Left colon (tissue), 2 donors: ENCODE data around the gene MAT2A. TPM values are rescaled to one million over a fixed set of nuclear protein-coding genes. Genes with fewer than 3 reads are reported as not detected.

Experiments
- ATAC-seq: fragments of 200-7000 bp; cut with Tn5 transposase; one replicate; pipeline ENCODE4 v1.9.1; 2020; ENCODE audit warnings: mild to moderate bottlenecking, moderate library complexity
- DNase-seq, 2 donors: peaks; one replicate each; pipeline ENCODE4 v3.0.0-alpha.2; 2020
- intact Hi-C, 2 donors: fragments of 100-400 bp; cut with DNase I in 1 of 2; cut with micrococcal nuclease in 1 of 2; formaldehyde crosslinking; loops; one replicate each; pipeline versions ENCODE4 v1.11.2 to v1.14.0; 2022; cut with DNase I, micrococcal nuclease
- total RNA-seq, 2 donors: library from RNA; stranded (reverse); fragmentation: NEBNext Ultra II Directional; extraction: Animal tissue kit (Norgen Biotek cat#: 25700); gene quantifications; one replicate each; pipeline ENCODE4 v1.2.1, GENCODE V29; 2021
- donor health status: DM: no; HTN: no; CAD: no.
- donor health status: DM: yes; HTN: yes; CAD: no.

The MAT2A gene
- total RNA-seq, 2 donors from 2014 or later: 147 to 173 TPM

GRCh38 chr2:85523062-85523902 lies 15.7 kb upstream of the MAT2A start:
- ATAC-seq (peak; percentile 92), DNase-seq (peak in 1 of 2 donors; percentile 66)
- intact Hi-C loops: no loop called here

GRCh38 chr2:85523903-85524335 lies 15.0 kb upstream of the MAT2A start:
- intact Hi-C loops: no loop called here
- no peak for DNase-seq
- ATAC-seq: no peak

- DNase-seq (no peak), ATAC-seq (peak; percentile 19)
- intact Hi-C loops: no loop called here
Observed at GRCh38 chr2:85524336-85524908, 14.5 kb upstream of the MAT2A start.

- intact Hi-C loops: no loop called here
- DNase-seq (no peak), ATAC-seq (no peak)
Observed at GRCh38 chr2:85525029-85525428, 13.9 kb upstream of the MAT2A start.

- ATAC-seq: no peak
- intact Hi-C loops: no loop called here
- no peak for DNase-seq
Observed at GRCh38 chr2:85525567-85525966, 13.4 kb upstream of the MAT2A start.

- no peak for ATAC-seq
- intact Hi-C loops: no loop called here
- no peak for DNase-seq
Observed at GRCh38 chr2:85527787-85528186, 11.2 kb upstream of the MAT2A start.

- DNase-seq: no peak
- no peak for ATAC-seq
- intact Hi-C loops: no loop called here
Observed at GRCh38 chr2:85528355-85528754, 10.6 kb upstream of the MAT2A start.

- DNase-seq: no peak
- intact Hi-C loops: no loop called here
- ATAC-seq: no peak
Observed at GRCh38 chr2:85529809-85530208, 9.2 kb upstream of the MAT2A start.

- no peak for ATAC-seq
- intact Hi-C loops: no loop called here
- no peak for DNase-seq
Observed at GRCh38 chr2:85531589-85531988, 7.4 kb upstream of the MAT2A start.

- ATAC-seq: peak; percentile 20
- intact Hi-C loops: no loop called here
- no peak for DNase-seq
Observed at GRCh38 chr2:85534099-85534498, 4.9 kb upstream of the MAT2A start.

GRCh38 chr2:85534881-85535280 lies 4.1 kb upstream of the MAT2A start:
- DNase-seq: no peak
- no peak for ATAC-seq
- intact Hi-C loops: no loop called here

- DNase-seq: no peak
- intact Hi-C loops: no loop called here
- ATAC-seq: no peak
Observed at GRCh38 chr2:85536479-85536878, 2.5 kb upstream of the MAT2A start.

GRCh38 chr2:85537600-85538506 lies 1.1 kb upstream of the MAT2A start:
- ATAC-seq (peak; percentile 32), DNase-seq (peak; percentile 71)
- intact Hi-C loops: no loop called here

GRCh38 chr2:85539361-85540132 lies 579 bp downstream of the MAT2A start:
- intact Hi-C loops: loop anchor here in 1 of 2 donors (5.0 kb wide), 1 partner anchor 112 kb away; no protein-coding TSS in a partner anchor
- DNase-seq (peak; percentile 75 to 79), ATAC-seq (peak; percentile 61)

- ATAC-seq (no peak), DNase-seq (no peak)
- intact Hi-C loops: loop anchor here in 1 of 2 donors (5.0 kb wide), 1 partner anchor 113 kb away; no protein-coding TSS in a partner anchor
Observed at GRCh38 chr2:85540133-85540648, 1.2 kb downstream of the MAT2A start.

- intact Hi-C loops: loop anchor here in 1 of 2 donors (5.0 kb wide), 1 partner anchor 114 kb away; no protein-coding TSS in a partner anchor
Observed at GRCh38 chr2:85541262-85541661, 2.3 kb downstream of the MAT2A start.

GRCh38 chr2:85541753-85542457 lies 2.9 kb downstream of the MAT2A start:
- DNase-seq: peak in 1 of 2 donors; percentile 53
- no peak for ATAC-seq
- intact Hi-C loops: loop anchor here in 1 of 2 donors (5.0 kb wide), 1 partner anchor 115 kb away; no protein-coding TSS in a partner anchor

More at GRCh38 chr2:85541262-85541661, 2.3 kb downstream of the MAT2A start:
- ATAC-seq (no peak), DNase-seq (no peak)
